ENCODE data around the gene BPIFB6.

Gene BPIFB6

GRCh38 chr20:33084722-33085121 is 53.3 kb downstream of the BPIFB6 start:
- H3K36me3 Mint-ChIP-seq (ENCODE audit: low read depth) = no peaks in the 10 kb centered on the region
- H3K27me3 Mint-ChIP-seq = no peaks in the 10 kb centered on the region
- no peaks in the 10 kb centered on the region for H3K9me3 Mint-ChIP-seq
- H3K4me1 Mint-ChIP-seq (ENCODE audit: low read depth) = no peaks in the 10 kb centered on the region
- no peak for DNase-seq
- no peak overlapping the region for H3K4me3 Mint-ChIP-seq
- no peak overlapping the region for H3K27ac Mint-ChIP-seq

GRCh38 chr20:33086052-33086722 is 54.7 kb downstream of the BPIFB6 start:
- Mint-ChIP-seq H3K27me3 (no peaks in the 10 kb centered on the region), H3K4me3 (no peak overlapping the region), H3K36me3 (ENCODE audit: low read depth) (no peaks in the 10 kb centered on the region), H3K27ac (no peak overlapping the region), H3K4me1 (ENCODE audit: low read depth) (no peaks in the 10 kb centered on the region), H3K9me3 (no peaks in the 10 kb centered on the region)
- DNase-seq = no peak

GRCh38 chr20:33091147-33091546 is 59.7 kb downstream of the BPIFB6 start:
- Mint-ChIP-seq H3K4me3 (no peak overlapping the region), H3K9me3 (no peaks in the 10 kb centered on the region), H3K27me3 (no peaks in the 10 kb centered on the region), H3K36me3 (ENCODE audit: low read depth) (no peaks in the 10 kb centered on the region), H3K4me1 (ENCODE audit: low read depth) (peaks cover 2% of the 10 kb centered on the region), H3K27ac (no peak overlapping the region)
- no peak for DNase-seq

- Mint-ChIP-seq H3K27ac (no peak overlapping the region), H3K36me3 (ENCODE audit: low read depth) (no peaks in the 10 kb centered on the region), H3K4me3 (no peak overlapping the region), H3K4me1 (ENCODE audit: low read depth) (peaks cover 2% of the 10 kb centered on the region), H3K27me3 (no peaks in the 10 kb centered on the region), H3K9me3 (no peaks in the 10 kb centered on the region)
- no peak for DNase-seq
Measured at GRCh38 chr20:33091693-33092092, 60.2 kb downstream of the BPIFB6 start.

GRCh38 chr20:33092361-33092760 is 60.9 kb downstream of the BPIFB6 start:
- H3K4me3 Mint-ChIP-seq = no peak overlapping the region
- H3K27ac Mint-ChIP-seq = no peak overlapping the region
- DNase-seq = no peak
- no peaks in the 10 kb centered on the region for H3K36me3 Mint-ChIP-seq (ENCODE audit: low read depth)
- no peaks in the 10 kb centered on the region for H3K9me3 Mint-ChIP-seq
- no peaks in the 10 kb centered on the region for H3K27me3 Mint-ChIP-seq
- peaks cover 2% of the 10 kb centered on the region for H3K4me1 Mint-ChIP-seq (ENCODE audit: low read depth)

- no peak for DNase-seq
- H3K27ac Mint-ChIP-seq = no peak overlapping the region
- H3K27me3 Mint-ChIP-seq = no peaks in the 10 kb centered on the region
- no peaks in the 10 kb centered on the region for H3K36me3 Mint-ChIP-seq (ENCODE audit: low read depth)
- H3K4me1 Mint-ChIP-seq (ENCODE audit: low read depth) = peaks cover 2% of the 10 kb centered on the region
- H3K9me3 Mint-ChIP-seq = no peaks in the 10 kb centered on the region
- H3K4me3 Mint-ChIP-seq = no peak overlapping the region
Measured at GRCh38 chr20:33093074-33093473, 61.6 kb downstream of the BPIFB6 start.

- Mint-ChIP-seq H3K27ac (no peak overlapping the region), H3K4me1 (ENCODE audit: low read depth) (peaks cover 2% of the 10 kb centered on the region), H3K9me3 (no peaks in the 10 kb centered on the region), H3K36me3 (ENCODE audit: low read depth) (no peaks in the 10 kb centered on the region), H3K4me3 (no peak overlapping the region), H3K27me3 (no peaks in the 10 kb centered on the region)
- no peak for DNase-seq
Measured at GRCh38 chr20:33093582-33093981, 62.1 kb downstream of the BPIFB6 start.
